ENCODE results near the gene OPRD1. TPM values are rescaled to one million over a fixed set of nuclear protein-coding genes. Genes with fewer than 3 reads are reported as not detected.
"Not testable (repeated sequence)": the region's sequence is repeated elsewhere in the genome, so short reads cannot be mapped to it uniquely, and the experiment has no call there.

OPRD1 gene
- total RNA-seq, 1 donor from 2014 or later, result 0.09 TPM

- no peak overlapping the region for H3K27ac Mint-ChIP-seq
- no peak for DNase-seq
- H3K4me3 Mint-ChIP-seq, result no peak overlapping the region
- H3K36me3 Mint-ChIP-seq (ENCODE audit: low read depth), result no peaks in the 10 kb centered on the region
- H3K4me1 Mint-ChIP-seq, result peaks cover 7% of the 10 kb centered on the region
- peaks cover 24% of the 10 kb centered on the region for H3K27me3 Mint-ChIP-seq
- intact Hi-C loops (cut with micrococcal nuclease), result no loop called here
- H3K9me3 Mint-ChIP-seq, result no peaks in the 10 kb centered on the region
These were observed 22.2 kb upstream of the OPRD1 start for GRCh38 chr1:28789816-28790215.

DNA sequence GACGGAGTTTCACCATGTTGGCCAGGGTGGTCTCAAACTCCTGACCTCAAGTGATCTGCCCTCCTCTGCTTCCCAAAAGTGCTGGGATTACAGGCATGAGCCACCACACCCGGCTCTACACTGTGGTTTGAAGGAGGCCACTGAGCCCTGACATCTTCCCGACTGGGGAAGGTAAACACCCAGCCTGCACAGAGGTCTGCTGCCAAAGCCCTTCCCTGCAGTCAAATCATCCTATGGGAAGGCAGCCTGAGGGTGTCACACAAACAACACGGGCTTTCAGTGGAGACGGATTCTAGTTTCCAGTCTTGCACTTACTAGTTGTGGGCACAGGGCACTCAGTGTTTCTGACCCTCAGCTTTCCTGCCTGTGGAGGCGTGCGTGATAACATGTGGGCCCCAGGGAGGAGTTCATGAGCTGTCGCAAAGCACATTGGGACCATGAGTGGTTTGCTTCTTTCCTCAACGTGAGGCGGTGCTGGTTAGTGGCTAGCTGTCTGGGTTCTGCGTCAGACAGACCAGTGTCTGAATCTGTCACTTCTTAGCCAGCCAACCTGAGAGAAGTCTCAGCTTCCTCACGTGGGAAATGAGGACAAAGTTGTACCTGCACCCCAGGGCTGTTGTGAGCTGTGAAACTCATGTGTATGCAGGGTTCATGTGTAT lies 21.5 kb upstream of the OPRD1 start:
- Mint-ChIP-seq H3K27me3 (peaks cover 22% of the 10 kb centered on the region), H3K9me3 (no peaks in the 10 kb centered on the region), H3K4me1 (peaks cover 3% of the 10 kb centered on the region), H3K36me3 (ENCODE audit: low read depth) (no peaks in the 10 kb centered on the region), H3K27ac (no peak overlapping the region), H3K4me3 (no peak overlapping the region)
- intact Hi-C loops (cut with micrococcal nuclease), result no loop called here
- no peak for DNase-seq

DNA sequence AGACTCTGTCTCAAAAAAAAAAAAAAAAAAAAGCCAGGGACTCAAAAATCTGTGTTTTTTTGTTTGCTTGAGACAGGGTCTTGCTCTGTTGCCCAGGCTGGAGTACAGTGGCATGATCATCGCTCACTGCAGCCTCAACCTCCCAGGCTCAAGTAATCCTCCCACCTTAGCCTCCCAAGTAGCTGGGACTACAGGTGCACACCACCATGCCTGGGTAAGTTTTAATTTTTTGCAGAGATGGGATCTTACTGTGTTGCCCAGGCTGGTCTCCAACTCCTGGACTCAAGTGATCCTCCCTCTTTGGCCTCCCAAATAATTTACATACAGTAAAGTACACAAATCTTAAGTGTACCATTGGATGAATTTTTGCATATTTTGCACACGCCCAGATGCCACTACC lies 20.0 kb upstream of the OPRD1 start:
- peaks cover 22% of the 10 kb centered on the region for H3K27me3 Mint-ChIP-seq
- intact Hi-C loops (cut with micrococcal nuclease); H3K9me3 Mint-ChIP-seq; H3K4me3 Mint-ChIP-seq; H3K4me1 Mint-ChIP-seq; H3K36me3 Mint-ChIP-seq (ENCODE audit: low read depth); DNase-seq; H3K27ac Mint-ChIP-seq: not testable (repeated sequence)

DNA sequence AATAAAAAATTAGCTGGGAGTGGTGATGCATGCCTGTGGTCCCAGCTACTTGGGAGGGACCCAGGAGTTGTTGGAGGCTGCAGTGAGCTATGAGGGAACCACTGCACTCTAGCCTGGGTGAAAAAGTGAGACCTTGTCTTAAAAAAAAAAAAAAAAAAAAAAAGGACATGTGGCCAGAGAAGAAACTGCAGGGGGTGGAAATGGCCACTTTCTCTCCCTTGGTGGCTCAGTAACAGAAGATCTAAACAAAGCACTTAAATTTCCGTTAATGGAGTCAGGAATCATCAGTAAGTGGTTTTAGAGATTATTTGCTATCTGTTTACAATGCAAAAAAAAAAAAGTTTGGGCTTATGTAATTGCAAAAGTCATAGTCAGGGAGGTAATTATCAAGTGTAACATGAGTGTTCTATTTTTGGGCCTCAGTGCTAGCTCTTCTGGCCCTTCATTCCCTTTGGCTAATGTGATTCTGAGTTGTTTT lies 19.3 kb upstream of the OPRD1 start:
- DNase-seq, result no peak
- Mint-ChIP-seq H3K4me1 (peaks cover 3% of the 10 kb centered on the region), H3K36me3 (ENCODE audit: low read depth) (no peaks in the 10 kb centered on the region), H3K9me3 (no peaks in the 10 kb centered on the region), H3K4me3 (no peak overlapping the region), H3K27me3 (peaks cover 21% of the 10 kb centered on the region), H3K27ac (no peak overlapping the region)
- intact Hi-C loops (cut with micrococcal nuclease), result no loop called here

DNA sequence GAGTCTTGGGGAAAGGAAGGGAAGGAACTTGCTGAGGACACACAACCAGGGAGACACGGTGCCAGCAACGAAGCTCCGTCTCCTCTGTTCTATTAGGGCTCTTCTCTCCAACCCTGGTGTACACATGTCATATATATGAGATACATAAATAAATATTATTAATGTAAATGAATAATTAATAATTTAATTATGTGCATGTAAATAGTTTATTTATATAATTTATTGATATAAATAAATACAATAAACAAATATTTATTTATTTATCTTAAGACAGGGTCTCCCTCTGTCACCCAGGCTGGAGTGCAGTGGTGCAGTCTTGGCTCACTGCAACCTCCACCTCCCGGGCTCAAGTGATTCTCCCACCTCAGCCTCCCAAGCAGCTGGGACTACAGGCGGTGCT lies 17.4 kb upstream of the OPRD1 start:
- DNase-seq; intact Hi-C loops (cut with micrococcal nuclease); H3K4me3 Mint-ChIP-seq; H3K9me3 Mint-ChIP-seq; H3K36me3 Mint-ChIP-seq (ENCODE audit: low read depth); H3K4me1 Mint-ChIP-seq; H3K27ac Mint-ChIP-seq: not testable (repeated sequence)
- peaks cover 26% of the 10 kb centered on the region for H3K27me3 Mint-ChIP-seq

GRCh38 chr1:28796352-28797211 lies 15.4 kb upstream of the OPRD1 start:
- Mint-ChIP-seq H3K4me3 (no peak overlapping the region), H3K36me3 (ENCODE audit: low read depth) (no peaks in the 10 kb centered on the region), H3K4me1 (peaks cover 4% of the 10 kb centered on the region), H3K9me3 (no peaks in the 10 kb centered on the region), H3K27me3 (peaks cover 22% of the 10 kb centered on the region), H3K27ac (no peak overlapping the region)
- DNase-seq, result no peak
- intact Hi-C loops (cut with micrococcal nuclease), result no loop called here

DNA sequence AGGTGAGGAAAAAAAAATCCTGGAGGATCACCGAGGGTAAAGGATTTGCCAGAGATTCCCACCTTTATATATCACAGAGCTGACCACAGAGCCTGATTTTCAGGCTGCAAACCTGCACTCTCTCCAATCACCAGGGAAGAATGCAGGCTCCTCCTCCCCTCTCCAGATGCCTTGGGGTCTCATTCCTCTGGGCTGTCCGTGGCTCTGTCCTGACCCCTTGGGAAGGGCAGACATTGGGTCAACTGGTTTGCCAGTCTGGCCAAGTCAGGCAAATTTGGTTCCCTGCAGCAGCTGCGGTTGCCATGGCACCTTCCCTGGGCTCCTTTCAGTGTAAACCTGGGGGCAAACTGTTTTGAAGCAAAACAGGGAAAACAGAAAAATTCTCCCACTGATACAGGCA lies 11.6 kb upstream of the OPRD1 start:
- no peaks in the 10 kb centered on the region for H3K9me3 Mint-ChIP-seq
- H3K27me3 Mint-ChIP-seq, result peaks cover 14% of the 10 kb centered on the region
- DNase-seq, result no peak
- no peak overlapping the region for H3K27ac Mint-ChIP-seq
- H3K4me1 Mint-ChIP-seq, result peaks cover 4% of the 10 kb centered on the region
- no peaks in the 10 kb centered on the region for H3K36me3 Mint-ChIP-seq (ENCODE audit: low read depth)
- H3K4me3 Mint-ChIP-seq, result no peak overlapping the region
- intact Hi-C loops (cut with micrococcal nuclease), result no loop called here

GRCh38 chr1:28801461-28801860 lies 10.5 kb upstream of the OPRD1 start:
- intact Hi-C loops (cut with micrococcal nuclease), result no loop called here
- no peak overlapping the region for H3K27ac Mint-ChIP-seq
- no peak for DNase-seq
- no peaks in the 10 kb centered on the region for H3K9me3 Mint-ChIP-seq
- H3K36me3 Mint-ChIP-seq (ENCODE audit: low read depth), result no peaks in the 10 kb centered on the region
- peaks cover 18% of the 10 kb centered on the region for H3K27me3 Mint-ChIP-seq
- H3K4me3 Mint-ChIP-seq, result no peak overlapping the region
- peaks cover 2% of the 10 kb centered on the region for H3K4me1 Mint-ChIP-seq

GRCh38 chr1:28803051-28803450 lies 8.9 kb upstream of the OPRD1 start:
- no peak for DNase-seq
- H3K4me3 Mint-ChIP-seq, result no peak overlapping the region
- H3K36me3 Mint-ChIP-seq (ENCODE audit: low read depth), result no peaks in the 10 kb centered on the region
- H3K27me3 Mint-ChIP-seq, result peaks cover 17% of the 10 kb centered on the region
- H3K27ac Mint-ChIP-seq, result no peak overlapping the region
- peaks cover 2% of the 10 kb centered on the region for H3K4me1 Mint-ChIP-seq
- intact Hi-C loops (cut with micrococcal nuclease), result no loop called here
- no peaks in the 10 kb centered on the region for H3K9me3 Mint-ChIP-seq

DNA sequence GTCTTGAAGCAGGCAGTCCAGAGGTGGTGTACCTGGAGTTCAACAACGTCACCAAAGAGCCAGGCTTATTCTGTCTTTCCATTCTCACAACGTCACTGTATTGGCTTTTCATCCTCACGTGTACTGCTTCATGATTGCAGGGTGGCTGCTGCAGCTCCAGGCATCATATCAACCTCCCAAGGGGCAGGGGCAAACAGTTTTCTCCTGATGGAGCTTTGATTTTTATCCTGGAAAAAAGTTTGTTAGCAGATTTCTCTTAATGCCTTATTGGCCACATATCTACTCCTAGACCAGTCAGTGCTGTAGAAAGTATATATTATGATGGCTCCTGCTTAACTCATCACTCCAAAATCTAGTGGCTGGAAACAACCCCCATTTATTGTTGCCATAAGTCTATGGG lies 8.3 kb upstream of the OPRD1 start:
- intact Hi-C loops (cut with micrococcal nuclease), result no loop called here
- no peak overlapping the region for H3K27ac Mint-ChIP-seq
- no peak for DNase-seq
- peaks cover 15% of the 10 kb centered on the region for H3K27me3 Mint-ChIP-seq
- H3K4me1 Mint-ChIP-seq, result peaks cover under 1% of the 10 kb centered on the region
- no peaks in the 10 kb centered on the region for H3K9me3 Mint-ChIP-seq
- no peaks in the 10 kb centered on the region for H3K36me3 Mint-ChIP-seq (ENCODE audit: low read depth)
- no peak overlapping the region for H3K4me3 Mint-ChIP-seq

DNA sequence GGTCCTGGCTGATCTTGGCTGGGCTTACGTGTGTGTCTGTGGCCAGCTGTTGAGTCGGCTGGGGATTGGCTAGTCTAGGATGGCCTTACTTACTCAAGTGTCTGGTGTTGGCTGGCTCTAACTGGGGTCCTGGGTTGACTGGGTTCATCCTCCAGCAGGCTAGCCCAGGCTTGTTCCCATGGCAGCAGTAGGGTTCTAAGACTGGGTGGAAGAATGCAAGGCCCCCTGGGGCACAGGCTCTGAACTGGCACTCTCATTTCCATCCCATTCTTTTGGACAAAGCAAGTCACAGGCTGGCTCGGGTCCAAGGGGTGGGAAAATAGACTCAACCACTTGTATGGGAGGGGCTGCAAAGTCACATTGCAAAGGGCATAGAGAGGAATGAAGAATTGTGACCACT lies 7.9 kb upstream of the OPRD1 start:
- Mint-ChIP-seq H3K9me3 (no peaks in the 10 kb centered on the region), H3K4me3 (no peak overlapping the region), H3K36me3 (ENCODE audit: low read depth) (no peaks in the 10 kb centered on the region), H3K27me3 (peaks cover 12% of the 10 kb centered on the region), H3K27ac (no peak overlapping the region), H3K4me1 (no peaks in the 10 kb centered on the region)
- intact Hi-C loops (cut with micrococcal nuclease), result no loop called here
- no peak for DNase-seq

DNA sequence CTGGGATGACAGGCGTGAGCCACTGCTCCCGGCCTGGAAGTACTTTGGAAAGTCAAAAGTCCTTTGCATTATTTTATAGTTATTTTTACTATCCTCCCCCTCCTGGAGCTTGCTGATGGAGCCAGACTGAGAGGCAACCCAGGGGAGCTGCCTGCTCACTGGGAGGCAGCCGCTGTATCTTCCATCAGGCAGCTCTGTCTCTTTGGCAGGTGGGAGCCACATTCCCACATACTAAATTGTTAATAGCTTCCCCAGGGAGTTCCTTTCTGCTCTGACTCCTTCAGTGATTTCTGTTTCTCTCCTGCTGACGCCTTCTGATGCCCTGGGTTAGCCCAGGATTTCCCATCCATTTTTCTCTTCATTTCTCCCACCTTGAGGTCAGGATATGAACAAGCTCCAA lies 4.9 kb upstream of the OPRD1 start:
- no peak overlapping the region for H3K27ac Mint-ChIP-seq
- H3K27me3 Mint-ChIP-seq, result peaks cover 32% of the 10 kb centered on the region
- no peak for DNase-seq
- no peaks in the 10 kb centered on the region for H3K9me3 Mint-ChIP-seq
- no peaks in the 10 kb centered on the region for H3K4me1 Mint-ChIP-seq
- no peak overlapping the region for H3K4me3 Mint-ChIP-seq
- no peaks in the 10 kb centered on the region for H3K36me3 Mint-ChIP-seq (ENCODE audit: low read depth)
- intact Hi-C loops (cut with micrococcal nuclease), result no loop called here

DNA sequence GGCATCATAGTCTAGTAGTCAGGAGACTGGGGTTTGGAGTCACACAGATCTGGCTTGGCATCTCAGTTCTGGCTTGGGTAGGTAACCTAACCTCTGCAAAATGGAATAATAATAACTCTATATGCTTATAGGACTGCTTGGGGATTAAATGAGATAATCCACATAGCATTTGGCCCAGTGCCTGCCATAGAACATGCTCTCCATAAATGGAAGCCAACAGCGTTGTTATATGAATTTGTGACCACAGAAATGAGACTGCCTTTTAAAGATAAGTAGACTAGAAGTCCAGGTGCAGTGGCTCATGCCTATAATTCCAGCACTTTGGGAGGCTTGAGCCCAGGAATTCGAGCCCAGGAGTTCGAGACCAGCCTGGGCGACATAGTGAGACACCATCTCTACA lies 4.0 kb upstream of the OPRD1 start:
- DNase-seq, result no peak
- no peaks in the 10 kb centered on the region for H3K9me3 Mint-ChIP-seq

GRCh38 chr1:28811369-28811765 lies 603 bp upstream of the OPRD1 start:
- no peaks in the 10 kb centered on the region for H3K9me3 Mint-ChIP-seq
- H3K27me3 Mint-ChIP-seq, result peaks cover 52% of the 10 kb centered on the region
- no peak overlapping the region for H3K27ac Mint-ChIP-seq
- no peak overlapping the region for H3K4me3 Mint-ChIP-seq
- intact Hi-C loops (cut with micrococcal nuclease), result no loop called here
- peaks cover 2% of the 10 kb centered on the region for H3K4me1 Mint-ChIP-seq
- DNase-seq, result no peak
- no peaks in the 10 kb centered on the region for H3K36me3 Mint-ChIP-seq (ENCODE audit: low read depth)

More for the DNA sequence above, 4.0 kb upstream of the OPRD1 start:
- H3K4me3 Mint-ChIP-seq, result no peak overlapping the region
- peaks cover 36% of the 10 kb centered on the region for H3K27me3 Mint-ChIP-seq
- H3K27ac Mint-ChIP-seq, result no peak overlapping the region
- H3K36me3 Mint-ChIP-seq (ENCODE audit: low read depth), result no peaks in the 10 kb centered on the region
- intact Hi-C loops (cut with micrococcal nuclease), result no loop called here
- H3K4me1 Mint-ChIP-seq, result no peaks in the 10 kb centered on the region

All from activated CD4-positive, alpha-beta T cell treated with anti-CD3 and anti-CD28 coated beads, Interleukin-2, amount 10 ng/mL, durations not matched to agents 24 days and 14 days (primary cell).